ENCODE data around the gene TRRAP. TPM values are rescaled to one million over a fixed set of nuclear protein-coding genes. Genes with fewer than 3 reads are reported as not detected.

The TRRAP gene
- total and polyA plus RNA-seq, 2 of the 4 experiments (the other 2 are of a cell fraction) = 12.5 to 18.1 TPM

DNA sequence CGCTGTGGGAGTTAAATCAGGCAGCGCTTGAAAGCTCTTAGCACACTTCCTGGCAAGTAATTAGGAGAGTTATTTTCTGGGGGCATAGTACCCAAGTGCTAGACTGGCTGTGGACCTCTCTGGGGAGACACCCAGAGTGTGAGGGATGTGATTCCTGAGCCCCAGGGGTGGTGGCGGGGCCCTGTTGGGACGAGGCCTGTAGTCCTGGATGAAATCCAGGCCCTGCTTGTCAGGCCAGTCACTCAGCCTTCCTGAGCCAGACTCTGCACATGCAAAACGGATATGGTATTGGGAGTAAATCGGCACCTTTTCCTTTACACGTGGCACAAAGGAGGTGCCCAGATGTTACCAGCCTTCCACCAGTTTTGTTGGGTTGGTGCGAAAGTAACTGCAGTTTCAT, 31.2 kb downstream of the TRRAP start:
- BruUV-seq (replicated peaks) = no TSS peak
- no peaks in the 10 kb centered on the region for H3K9me1 ChIP-seq (ENCODE audit: insufficient read depth, low read length)
- no peak overlapping the region for H2AK9ac ChIP-seq (replicated peaks; ENCODE audit: low read depth, low read length, poor library complexity)
- no peak overlapping the region for H2AFZ ChIP-seq (replicated peaks; ENCODE audit: low read length, poor library complexity)
- no peak overlapping the region for H2BK15ac ChIP-seq (ENCODE audit: low read depth, low read length)
- dilution Hi-C loops (cut with HindIII; ENCODE audit: low sequenced_read_pairs, unreplicated experiment) = no loop called here
- no peak overlapping the region for H4K8ac ChIP-seq (ENCODE audit: low read depth in 2 of 2, low read length in 2 of 2)
- no peak overlapping the region for H3K9ac ChIP-seq (ENCODE audit: low read depth, low read length)
- H4K91ac ChIP-seq (ENCODE audit: insufficient read depth, low read depth, low read length) = no peak overlapping the region
- in situ Hi-C loops (cut with MboI; ENCODE audit: low sequenced_read_pairs) = no loop called here
- H3K79me1 ChIP-seq (ENCODE audit: low read depth in 1 of 2, low read length in 2 of 2) = peaks cover 0 to 5% of the 10 kb centered on the region in 2 experiments; a peak in 3 of 4 replicates
- ChIA-PET POLR2A (ENCODE audit: unreplicated experiment) (no interaction called here), CTCF (no interaction called here)
- no peak for DNase-seq
- H3K18ac ChIP-seq (ENCODE audit: low read depth, low read length) = no peak overlapping the region
- no peak overlapping the region for H3K27ac ChIP-seq (ENCODE audit: insufficient read depth, low read length)
- no peak overlapping the region for H2BK120ac ChIP-seq (ENCODE audit: low read depth, low read length)
- peaks cover 64% of the 10 kb centered on the region for H3K36me3 ChIP-seq (ENCODE audit: control insufficient read depth, insufficient read depth, low read length)
- no peak for ATAC-seq (ENCODE audit: low read depth)
- no peak overlapping the region for H3K56ac ChIP-seq (ENCODE audit: extremely low read depth, insufficient read depth, low read length)
- no peak overlapping the region for H3K23ac ChIP-seq (ENCODE audit: low read depth, low read length)
- no peaks in the 10 kb centered on the region for H3K9me3 ChIP-seq (ENCODE audit: control insufficient read depth, insufficient read depth, low read length)
- H2BK5ac ChIP-seq (ENCODE audit: low read depth, low read length, poor library complexity, severe bottlenecking) = no peak overlapping the region
- H3K27me3 ChIP-seq (ENCODE audit: control insufficient read depth, insufficient read depth, low read length) = no peaks in the 10 kb centered on the region
- peaks cover 6% of the 10 kb centered on the region; the same call in 1 of the 2 replicates for H4K20me1 ChIP-seq (ENCODE audit: insufficient read depth, low read length)
- no peak overlapping the region for H3K14ac ChIP-seq (replicated peaks; ENCODE audit: low read depth, low read length)
- no peak overlapping the region for H3K4ac ChIP-seq (ENCODE audit: low read depth, low read length)
- H3K4me3 ChIP-seq (ENCODE audit: insufficient read depth, low read depth, low read length) = no peak overlapping the region
- H3K4me1 ChIP-seq (ENCODE audit: control insufficient read depth, insufficient read depth, low read length) = no peaks in the 10 kb centered on the region
- intact Hi-C loops (cut with micrococcal nuclease) = no loop called here
- H3K4me2 ChIP-seq (ENCODE audit: low read depth, low read length) = no peak overlapping the region
- 100% methylated on average over 2 of the region's 8 CpGs; no CpG with 5 or more reads in 1 of the 2 experiments for WGBS, 2 experiments (ENCODE audit: extremely low coverage in 2 of 2, insufficient read length in 1 of 2)
- no peak overlapping the region for H2AK5ac ChIP-seq (ENCODE audit: low read depth, low read length)
- no peak overlapping the region for H4K5ac ChIP-seq (ENCODE audit: low read depth, low read length)
- no peak overlapping the region for H2BK20ac ChIP-seq (ENCODE audit: low read depth, low read length)
- TF ChIP-seq RFX5 (IDR thresholded peaks at IDR 0.05; ENCODE audit: low read depth, low read length) = no peak
- TF ChIP-seq RCOR1 (IDR thresholded peaks at IDR 0.05; ENCODE audit: insufficient replicate concordance, low read length) = no peak
- no peak for TF ChIP-seq CHD1 (IDR thresholded peaks at IDR 0.05; ENCODE audit: low read depth, low read length)
- TF ChIP-seq POLR2A (IDR thresholded peaks at IDR 0.05; ENCODE audit: low read depth, low read length) = no peak
- TF ChIP-seq SMC3 (IDR thresholded peaks at IDR 0.05; ENCODE audit: low read depth, low read length) = no peak
- TF ChIP-seq RAD21 (IDR thresholded peaks at IDR 0.05; ENCODE audit: low read length) = no peak
